Coronary artery (tissue), 2 donors: ENCODE results near the gene RBP2.

ENCODE experiments used
- DNase-seq: peaks from one replicate; pipeline ENCODE4 v3.0.0-alpha.2; 2017; ENCODE audit warnings: low spot score
- H3K27ac ChIP-seq, 2 donors: fragments of 200-600 bp; sonication (generic); one replicate each; pipeline ENCODE4 v1.5.1; 2016 to 2019
- H3K4me3 ChIP-seq: fragments of 200-600 bp; sonication (generic); 2 replicates; pipeline ENCODE4 v1.5.1; 2016; ENCODE audit warnings: mild to moderate bottlenecking, moderate library complexity
- TF ChIP-seq, protein P1 (sequence below): fragments of 200-600 bp; sonication (generic); IDR thresholded peaks from one replicate; pipeline ENCODE4 v1.5.1; 2019; ENCODE audit warnings: antibody characterized with exemption

RBP2 gene

DNA sequence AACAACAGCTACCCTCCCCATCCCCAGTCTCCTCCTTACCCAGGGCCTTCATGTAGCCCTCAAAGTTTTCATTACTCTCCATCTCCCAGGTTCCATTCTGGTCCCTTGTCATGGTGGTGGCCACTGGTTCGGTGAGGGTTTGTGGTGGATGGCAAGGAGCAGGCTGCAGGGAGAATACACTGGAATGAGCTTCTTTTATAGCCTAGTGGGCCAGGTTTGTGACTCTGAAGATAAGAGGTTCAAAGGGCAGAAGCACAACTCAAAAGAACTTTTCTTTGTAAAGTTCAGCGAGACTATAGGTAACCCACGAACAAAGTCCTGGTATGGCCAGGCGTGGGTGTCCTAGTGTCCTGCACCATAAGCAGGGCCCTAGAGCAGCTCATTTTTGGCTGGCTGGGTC lies at the start of gene RBP2:
RBP2 (minus strand) TSS at position 169 of the 400 bp plus-strand sequence; CDS start at position 112, 57 bp downstream.
- H3K27ac ChIP-seq: no peak within 1 kb of the TSS
- H3K4me3 ChIP-seq: no peak within 1 kb of the TSS
- no peak for DNase-seq
- TF ChIP-seq, protein P1, sequence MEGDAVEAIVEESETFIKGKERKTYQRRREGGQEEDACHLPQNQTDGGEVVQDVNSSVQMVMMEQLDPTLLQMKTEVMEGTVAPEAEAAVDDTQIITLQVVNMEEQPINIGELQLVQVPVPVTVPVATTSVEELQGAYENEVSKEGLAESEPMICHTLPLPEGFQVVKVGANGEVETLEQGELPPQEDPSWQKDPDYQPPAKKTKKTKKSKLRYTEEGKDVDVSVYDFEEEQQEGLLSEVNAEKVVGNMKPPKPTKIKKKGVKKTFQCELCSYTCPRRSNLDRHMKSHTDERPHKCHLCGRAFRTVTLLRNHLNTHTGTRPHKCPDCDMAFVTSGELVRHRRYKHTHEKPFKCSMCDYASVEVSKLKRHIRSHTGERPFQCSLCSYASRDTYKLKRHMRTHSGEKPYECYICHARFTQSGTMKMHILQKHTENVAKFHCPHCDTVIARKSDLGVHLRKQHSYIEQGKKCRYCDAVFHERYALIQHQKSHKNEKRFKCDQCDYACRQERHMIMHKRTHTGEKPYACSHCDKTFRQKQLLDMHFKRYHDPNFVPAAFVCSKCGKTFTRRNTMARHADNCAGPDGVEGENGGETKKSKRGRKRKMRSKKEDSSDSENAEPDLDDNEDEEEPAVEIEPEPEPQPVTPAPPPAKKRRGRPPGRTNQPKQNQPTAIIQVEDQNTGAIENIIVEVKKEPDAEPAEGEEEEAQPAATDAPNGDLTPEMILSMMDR: no peak

DNA sequence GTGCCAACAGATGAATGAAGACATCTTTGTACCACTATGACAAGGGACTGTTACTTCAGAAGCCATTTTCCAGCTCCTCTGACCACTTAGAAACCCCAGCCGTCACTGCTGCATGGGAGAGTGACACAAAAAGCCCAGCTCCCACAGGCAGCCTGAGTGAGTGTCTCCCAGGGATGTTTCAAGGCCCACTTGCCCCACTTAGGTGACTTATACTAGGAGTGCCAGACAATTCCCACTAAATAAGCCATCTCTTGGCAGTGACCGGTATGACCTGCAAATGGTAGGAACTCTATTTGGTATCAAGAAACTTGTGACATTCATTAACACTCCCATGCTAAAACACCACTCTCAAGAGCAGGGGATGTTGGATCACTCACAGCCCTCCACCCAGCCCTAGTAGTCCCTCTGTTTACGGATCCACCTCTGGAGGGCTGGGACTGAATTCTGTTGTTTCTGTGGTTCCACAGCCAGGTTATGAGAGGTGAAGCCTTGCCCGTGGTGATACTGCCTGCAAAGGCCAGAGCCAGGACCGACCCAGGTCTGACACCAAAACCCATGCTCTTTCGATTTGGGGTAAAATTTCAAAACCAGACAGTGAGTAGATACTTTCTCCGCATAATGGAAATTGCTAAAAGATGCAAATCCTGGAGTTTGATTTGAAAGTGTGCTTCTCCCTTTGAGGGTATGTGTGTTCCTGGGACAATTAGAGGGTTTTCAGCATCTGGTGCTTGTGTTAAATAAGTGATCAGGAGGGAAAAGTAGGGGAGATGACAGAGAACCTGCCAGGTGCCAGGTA lies 48.7 kb upstream of the RBP2 start:
- Histone ChIP-seq H3K4me3 (no peak overlapping the region), H3K27ac (no peak overlapping the region)
- peak; percentile 53 for DNase-seq
- TF ChIP-seq, protein P1: no peak

DNA sequence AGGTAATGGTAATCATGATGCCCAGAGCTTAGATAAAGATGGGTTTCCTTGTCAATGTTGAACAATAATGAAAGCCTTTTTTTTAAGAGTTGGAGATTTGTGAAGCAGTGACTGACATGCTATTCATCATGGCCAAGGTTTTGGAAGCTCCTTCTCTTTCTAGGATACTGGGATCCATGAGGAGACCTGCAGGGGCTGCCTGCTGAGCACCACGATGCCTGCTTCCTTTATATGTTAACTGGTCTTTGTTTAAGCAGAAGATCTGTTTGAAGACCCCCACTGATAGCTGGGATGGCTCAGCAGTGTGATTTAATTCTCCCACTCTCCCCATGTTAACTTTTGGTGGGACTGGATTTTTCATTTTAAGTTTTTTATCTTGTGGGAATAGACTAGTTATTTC lies 47.4 kb upstream of the RBP2 start:
- peak; percentile 3 for DNase-seq
- Histone ChIP-seq H3K4me3 (no peak overlapping the region), H3K27ac (no peak overlapping the region)
- TF ChIP-seq, protein P1: no peak

DNA sequence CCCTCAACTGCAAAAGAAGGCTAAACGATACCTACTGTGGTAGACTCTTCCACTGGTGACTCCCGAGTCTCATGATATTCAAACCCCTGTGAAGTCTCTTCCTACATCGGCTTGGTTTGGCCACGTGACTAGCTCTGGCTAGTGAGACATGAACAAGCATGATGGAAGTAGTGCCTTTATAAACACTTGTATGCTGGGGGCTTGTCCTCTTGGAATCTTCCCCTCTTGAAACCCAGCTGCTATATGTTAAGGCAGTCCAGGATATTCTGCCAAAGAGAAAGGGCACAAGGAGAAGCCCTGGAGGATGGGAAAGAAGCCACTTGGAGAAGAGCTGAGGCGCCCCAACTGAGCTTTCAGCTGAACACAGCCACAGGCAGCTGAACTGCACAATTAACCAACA lies 46.9 kb upstream of the RBP2 start:
- TF ChIP-seq, protein P1: no peak
- DNase-seq: peak; percentile 50
- Histone ChIP-seq H3K4me3 (no peak overlapping the region), H3K27ac (no peak overlapping the region)

DNA sequence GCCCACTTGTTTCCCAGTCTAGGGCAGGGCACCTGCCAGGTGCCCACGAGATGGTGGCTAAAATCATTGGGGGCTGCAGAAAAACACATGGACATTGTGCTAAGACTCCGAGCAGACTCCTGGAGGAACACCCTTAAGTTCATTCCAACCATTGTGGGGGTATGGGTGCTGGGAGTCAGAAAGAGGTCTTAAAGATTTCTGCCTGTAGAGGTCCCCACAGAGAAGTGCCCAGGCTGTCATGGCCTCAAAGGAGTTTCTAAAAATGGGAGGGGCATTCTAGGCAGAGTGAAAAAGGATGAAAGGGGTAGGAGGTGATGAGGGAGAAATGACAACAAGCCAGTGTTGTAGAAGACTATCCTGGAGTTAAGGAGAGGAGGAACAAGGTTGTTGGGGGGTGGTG lies 46.1 kb upstream of the RBP2 start:
- Histone ChIP-seq H3K27ac (no peak overlapping the region), H3K4me3 (no peak overlapping the region)
- TF ChIP-seq, protein P1: no peak
- peak; percentile 36 for DNase-seq

DNA sequence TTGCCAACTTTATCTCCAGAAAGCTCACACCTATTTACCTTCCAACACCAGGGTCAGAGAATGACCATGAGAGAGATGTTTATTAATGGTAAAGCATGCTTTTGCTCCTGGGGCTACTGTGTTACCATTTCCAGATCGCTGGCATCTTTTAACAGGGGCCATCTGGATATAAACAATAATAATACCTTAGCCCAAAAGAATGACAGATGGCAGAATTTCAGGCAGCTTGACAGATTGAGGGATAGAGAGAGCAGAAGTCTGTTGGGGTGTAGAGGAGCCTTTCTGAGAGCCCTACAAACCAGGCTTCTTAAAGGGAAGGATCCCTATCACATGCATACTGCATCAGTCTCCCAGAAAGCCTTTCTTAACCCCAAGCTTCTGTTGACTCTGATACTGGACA lies 45.5 kb upstream of the RBP2 start:
- no peak overlapping the region for H3K27ac ChIP-seq
- TF ChIP-seq, protein P1: no peak
- peak; percentile 29 for DNase-seq
- no peak overlapping the region for H3K4me3 ChIP-seq

DNA sequence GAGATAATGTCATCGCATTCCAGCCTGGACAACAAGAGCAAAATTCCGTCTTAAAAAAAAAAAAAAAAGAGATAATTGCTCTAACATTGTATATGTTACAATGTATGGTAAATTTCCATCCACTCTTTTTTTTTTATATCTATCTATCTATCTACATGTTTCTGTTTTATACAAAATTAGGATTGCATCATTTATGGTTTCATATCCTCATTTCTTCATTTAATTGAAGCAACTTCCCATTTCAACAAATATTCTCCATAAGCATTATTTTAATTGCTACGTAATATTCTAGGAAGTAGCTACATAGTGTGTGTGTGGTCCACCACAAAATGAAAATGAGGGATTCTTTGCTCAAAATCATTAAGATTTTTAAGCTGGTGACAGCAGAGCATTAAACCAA lies 44.8 kb upstream of the RBP2 start:
- Histone ChIP-seq H3K27ac (no peak overlapping the region), H3K4me3 (no peak overlapping the region)
- DNase-seq: no peak
- TF ChIP-seq, protein P1: no peak
